ELR (cell line): ENCODE data around the gene ARHGEF25.
"Not testable (repeated sequence)": the region's sequence is repeated elsewhere in the genome, so short reads cannot be mapped to it uniquely, and the experiment has no call there.

Source experiments
- DNase-seq: peaks from one replicate; pipeline ENCODE4 v3.0.0-alpha.2; 2015; ENCODE audit warnings: low read depth

ARHGEF25 gene

GRCh38 chr12:57609781-57610553 lies 1.3 kb upstream of the ARHGEF25 start:
- no peak for DNase-seq

- peak; percentile 32 for DNase-seq
Observed at GRCh38 chr12:57610554-57611107, 604 bp upstream of the ARHGEF25 start.

DNA sequence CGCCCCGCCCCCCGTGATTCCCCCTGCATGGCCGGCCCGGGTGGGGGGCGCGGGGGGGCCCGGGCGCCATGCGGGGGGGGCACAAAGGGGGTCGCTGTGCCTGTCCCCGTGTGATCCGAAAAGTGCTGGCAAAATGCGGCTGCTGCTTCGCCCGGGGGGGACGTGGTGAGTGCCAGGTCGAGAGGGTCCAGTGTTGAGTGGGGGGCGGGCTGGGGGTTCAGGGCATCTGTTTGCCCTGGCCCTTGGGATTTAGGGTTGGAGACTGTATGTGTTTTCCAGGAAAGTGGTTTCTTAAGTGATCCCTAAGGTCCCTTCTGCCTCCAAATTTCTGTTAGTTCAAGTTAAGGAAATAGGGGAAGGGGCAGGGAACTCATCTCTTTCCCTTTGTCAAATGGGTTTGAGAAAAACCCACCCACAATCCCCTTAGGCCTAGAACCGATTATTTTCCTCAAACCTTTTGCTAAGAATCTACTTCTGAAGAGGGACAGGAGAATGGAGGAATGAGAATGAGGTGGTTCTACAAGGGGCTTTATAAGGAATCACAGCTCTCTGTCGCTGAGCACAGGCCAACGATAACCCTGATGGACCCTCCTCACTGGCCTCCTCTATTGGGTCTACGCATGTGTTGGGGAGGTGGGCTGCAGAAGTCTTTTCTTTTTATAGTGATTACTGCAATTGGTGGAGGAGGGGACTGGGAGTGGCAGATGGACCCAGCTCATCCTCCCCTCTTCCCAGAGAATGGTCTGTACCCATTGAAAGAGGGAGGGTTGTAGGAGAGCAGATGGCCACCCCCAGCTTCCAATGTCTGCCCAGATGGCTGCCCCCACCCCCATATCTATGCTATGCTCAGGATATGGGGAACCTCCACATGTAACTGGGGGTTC lies 834 bp downstream of the ARHGEF25 start:
- DNase-seq: no peak

- no peak for DNase-seq
Observed at GRCh38 chr12:57612711-57613426, 1.6 kb downstream of the ARHGEF25 start.

DNA sequence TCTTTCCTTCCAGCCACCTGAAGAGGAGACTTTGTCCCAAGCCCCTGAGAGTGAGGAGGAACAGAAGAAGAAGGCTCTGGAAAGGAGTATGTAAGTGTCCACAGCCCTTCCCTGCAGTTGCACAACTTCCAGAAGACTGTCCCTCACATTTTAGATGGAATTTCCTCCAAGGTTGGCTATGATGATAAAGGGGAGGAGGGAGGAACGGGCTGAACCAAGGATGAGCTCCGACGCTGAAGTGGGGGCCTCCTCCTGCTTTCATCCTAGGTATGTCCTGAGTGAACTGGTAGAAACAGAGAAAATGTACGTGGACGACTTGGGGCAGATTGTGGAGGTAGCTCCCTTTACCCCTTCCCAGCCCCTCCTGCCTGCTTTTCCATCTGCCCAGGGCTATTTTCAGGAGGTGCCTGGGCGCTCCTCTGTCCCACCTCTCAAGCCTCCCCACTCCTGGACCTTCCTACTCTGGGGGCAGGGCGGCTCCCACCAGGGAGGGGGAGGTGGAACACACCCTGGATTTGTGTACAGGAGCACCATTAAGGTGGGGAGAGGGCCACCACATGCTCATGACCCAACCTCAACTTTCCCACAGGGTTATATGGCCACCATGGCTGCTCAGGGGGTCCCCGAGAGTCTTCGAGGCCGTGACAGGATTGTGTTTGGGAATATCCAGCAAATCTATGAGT lies 2.3 kb downstream of the ARHGEF25 start:
- DNase-seq: no peak

DNA sequence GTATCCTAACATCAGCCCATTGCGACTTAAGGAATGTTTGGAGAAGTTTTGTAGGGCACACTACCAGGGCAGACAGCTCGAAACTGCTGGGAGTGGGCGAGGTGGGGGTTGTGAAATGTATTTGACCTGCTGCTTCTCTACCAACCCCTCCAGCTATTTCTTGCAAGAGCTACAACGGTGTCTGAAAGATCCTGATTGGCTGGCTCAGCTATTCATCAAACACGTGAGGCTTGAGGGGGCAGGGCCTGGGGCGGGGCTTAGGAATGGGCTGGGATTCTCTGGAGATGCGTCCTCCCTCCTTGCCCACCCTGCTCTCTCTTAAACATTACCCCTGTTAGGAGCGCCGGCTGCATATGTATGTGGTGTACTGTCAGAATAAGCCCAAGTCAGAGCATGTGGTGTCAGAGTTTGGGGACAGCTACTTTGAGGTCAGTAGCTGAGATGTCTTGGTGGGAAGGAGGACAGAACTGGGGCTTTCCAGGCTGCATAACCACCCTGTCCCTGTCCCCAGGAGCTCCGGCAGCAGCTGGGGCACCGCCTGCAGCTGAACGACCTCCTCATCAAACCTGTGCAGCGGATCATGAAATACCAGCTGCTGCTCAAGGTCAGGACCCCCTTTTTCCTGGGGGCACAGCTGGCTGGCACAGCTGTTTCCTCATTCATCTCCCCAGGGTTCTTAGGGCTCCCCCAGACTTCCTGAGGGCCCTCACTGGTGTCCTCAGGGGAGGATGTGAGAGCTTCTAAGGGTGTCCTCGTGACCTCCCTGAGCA lies 3.1 kb downstream of the ARHGEF25 start:
- peak; percentile 49 for DNase-seq

DNA sequence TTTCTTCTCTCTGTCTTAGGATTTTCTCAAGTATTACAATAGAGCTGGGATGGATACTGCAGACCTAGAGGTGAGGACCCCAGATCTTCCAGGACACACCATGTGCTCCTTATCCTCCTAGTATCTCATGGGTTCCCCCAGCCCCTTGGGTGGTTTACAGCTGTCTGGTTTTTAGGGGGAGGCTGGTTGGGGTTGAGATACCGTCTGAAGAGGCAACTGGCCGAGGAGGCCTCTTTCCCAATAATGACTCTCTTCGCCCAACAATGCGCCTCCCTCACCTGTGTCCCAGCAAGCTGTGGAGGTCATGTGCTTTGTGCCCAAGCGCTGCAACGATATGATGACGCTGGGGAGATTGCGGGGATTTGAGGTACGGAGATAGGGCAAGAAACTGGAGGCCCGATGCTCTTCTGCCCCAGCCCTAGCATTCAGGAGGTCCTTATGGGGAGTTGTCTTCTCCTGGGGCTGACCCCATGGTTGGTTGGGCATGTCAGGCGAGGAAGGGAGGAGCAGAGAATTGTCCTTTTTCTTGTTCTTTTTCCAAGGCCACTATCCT lies 3.8 kb downstream of the ARHGEF25 start:
- no peak for DNase-seq

DNA sequence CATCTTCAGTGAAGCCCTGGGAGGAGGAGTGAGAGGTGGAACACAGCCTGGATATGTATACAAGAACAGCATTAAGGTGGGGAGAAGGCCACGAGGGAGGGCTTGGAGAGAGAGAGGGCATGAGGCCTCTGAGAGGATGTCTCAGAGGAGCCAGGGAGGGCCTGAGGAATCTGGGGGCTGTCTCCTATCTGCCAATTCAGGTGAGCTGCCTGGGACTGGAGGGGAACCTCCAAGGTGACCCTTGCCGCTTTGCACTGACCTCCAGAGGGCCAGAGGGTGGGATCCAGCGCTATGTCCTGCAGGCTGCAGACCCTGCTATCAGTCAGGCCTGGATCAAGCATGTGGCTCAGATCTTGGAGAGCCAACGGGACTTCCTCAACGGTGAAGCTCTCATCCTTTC lies 4.4 kb downstream of the ARHGEF25 start:
- DNase-seq: no peak

- peak; percentile 51 for DNase-seq
Observed at GRCh38 chr12:57616383-57617101, 5.3 kb downstream of the ARHGEF25 start.

DNA sequence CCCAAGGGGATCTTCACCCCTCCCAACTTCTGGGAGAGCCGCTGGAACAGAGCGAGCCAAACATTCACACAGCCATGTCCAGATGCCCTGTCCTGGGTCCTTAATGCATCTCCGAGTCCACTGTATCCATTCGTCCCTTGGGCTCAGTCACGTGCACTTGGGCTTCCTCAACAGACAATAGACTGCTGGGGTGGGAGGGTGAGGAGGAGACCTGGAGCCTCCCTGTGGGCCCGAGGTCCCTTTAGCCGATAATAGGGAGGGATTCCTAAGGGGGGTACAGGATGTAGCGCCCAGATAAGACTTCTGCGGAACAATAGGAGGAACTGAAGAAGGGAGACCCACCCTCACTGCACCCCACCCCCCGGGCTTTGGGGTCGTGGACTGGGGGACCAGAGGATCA lies 6.7 kb downstream of the ARHGEF25 start:
- no peak for DNase-seq

- not testable (repeated sequence) for DNase-seq
Observed at GRCh38 chr12:57618431-57618830, 7.2 kb downstream of the ARHGEF25 start.

- DNase-seq: no peak
Observed at GRCh38 chr12:57618966-57619433, 7.8 kb downstream of the ARHGEF25 start.

DNA sequence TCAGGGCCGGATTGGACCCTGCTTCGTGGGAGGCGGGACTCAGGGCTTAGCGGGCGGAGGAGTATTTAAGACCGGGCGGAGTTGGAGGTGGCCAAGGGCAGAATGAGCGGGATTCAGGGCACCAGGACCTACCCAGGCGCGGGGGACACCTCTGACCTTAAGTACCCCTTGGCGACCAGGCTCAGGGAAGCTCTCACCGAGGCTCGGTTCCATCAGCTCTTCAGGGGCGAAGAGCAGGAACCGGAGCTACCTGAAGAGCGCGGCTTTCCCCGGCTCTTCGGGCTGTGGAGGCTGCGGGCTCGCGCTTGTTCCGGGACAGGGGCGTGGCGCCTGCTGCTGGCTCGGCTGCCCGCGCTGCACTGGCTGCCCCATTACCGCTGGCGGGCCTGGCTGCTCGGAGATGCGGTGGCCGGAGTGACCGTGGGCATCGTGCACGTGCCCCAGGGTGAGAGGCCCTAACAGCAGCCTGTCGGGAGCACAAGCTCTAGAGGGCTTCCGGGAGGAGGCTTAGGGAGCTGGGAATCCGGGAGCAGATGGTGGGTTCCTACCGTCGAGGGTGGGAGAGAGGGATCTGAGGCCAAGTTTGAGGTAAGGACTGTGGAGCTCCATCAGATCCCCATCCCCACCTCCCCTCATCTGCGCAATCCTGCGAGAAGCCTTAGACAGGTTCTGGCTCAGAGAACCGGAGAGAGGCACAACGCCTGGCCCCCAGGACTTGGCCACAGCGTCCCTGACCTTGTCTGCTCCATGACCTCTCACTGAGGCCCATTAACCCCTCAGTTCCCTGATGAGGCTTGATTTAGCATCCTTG lies 8.4 kb downstream of the ARHGEF25 start:
- DNase-seq: no peak

GRCh38 chr12:57620245-57620935 lies 9.2 kb downstream of the ARHGEF25 start:
- no peak for DNase-seq

GRCh38 chr12:57620936-57621496 lies 9.8 kb downstream of the ARHGEF25 start:
- no peak for DNase-seq

- peak; percentile 51 for DNase-seq
Observed at GRCh38 chr12:57621497-57622292, 10.5 kb downstream of the ARHGEF25 start.
